GM20000 (cell line): Measurements from ENCODE around the gene C1QTNF12.

Experiments
- DNase-seq: peaks from one replicate; pipeline ENCODE4 v3.0.0; 2012; ENCODE audit warnings: low spot score
- TF ChIP-seq, protein P1 (sequence below): IDR thresholded peaks from 2 replicates; pipeline ENCODE4 v1.5.1; 2012; ENCODE audit warnings: mild to moderate bottlenecking, control low read depth; ENCODE audit errors: extremely low read depth, missing control alignments

The C1QTNF12 gene, protein sequence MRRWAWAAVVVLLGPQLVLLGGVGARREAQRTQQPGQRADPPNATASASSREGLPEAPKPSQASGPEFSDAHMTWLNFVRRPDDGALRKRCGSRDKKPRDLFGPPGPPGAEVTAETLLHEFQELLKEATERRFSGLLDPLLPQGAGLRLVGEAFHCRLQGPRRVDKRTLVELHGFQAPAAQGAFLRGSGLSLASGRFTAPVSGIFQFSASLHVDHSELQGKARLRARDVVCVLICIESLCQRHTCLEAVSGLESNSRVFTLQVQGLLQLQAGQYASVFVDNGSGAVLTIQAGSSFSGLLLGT

DNA sequence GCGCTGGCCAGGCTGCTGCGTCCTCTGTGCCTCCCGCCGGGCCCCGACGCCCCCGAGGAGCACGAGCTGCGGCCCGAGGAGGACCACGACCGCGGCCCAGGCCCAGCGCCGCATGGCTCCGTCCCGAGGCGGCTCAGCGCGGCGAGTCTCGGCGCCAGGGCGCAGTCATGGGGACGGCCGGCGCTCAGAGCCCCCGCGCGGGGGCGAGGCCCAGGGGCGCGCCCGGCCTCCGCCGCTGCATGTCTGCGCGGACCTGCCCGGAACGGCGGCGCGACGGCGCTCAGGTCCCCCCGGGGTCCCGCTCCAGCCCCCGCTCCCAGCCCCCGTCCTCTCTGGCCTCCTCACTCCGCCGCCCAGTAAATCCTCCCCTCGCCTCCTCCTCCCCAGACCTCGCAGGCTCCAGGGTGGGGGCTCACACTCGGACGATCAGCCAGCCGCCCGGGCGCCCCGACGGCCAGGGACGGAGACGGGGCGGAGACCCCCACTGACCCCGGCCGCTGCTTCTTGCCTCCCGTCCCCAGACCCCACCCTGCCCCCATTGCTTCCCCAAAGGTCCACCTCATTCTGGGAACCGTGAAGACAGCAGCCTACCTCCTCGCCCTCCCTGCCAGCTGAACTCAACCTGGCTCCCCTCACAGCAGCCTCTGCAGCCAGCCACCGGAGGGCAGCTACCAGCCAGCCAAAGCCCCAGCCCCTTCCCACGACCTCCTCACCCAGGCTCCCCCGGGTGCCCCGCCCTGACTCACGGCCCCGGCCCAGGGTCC, at the start of gene C1QTNF12:
Gene C1QTNF12 (minus strand): TSS at position 146 of the 764 bp plus-strand sequence. CDS start 32 bp downstream, at position 114.
- no peak for DNase-seq
- TF ChIP-seq, protein P1, sequence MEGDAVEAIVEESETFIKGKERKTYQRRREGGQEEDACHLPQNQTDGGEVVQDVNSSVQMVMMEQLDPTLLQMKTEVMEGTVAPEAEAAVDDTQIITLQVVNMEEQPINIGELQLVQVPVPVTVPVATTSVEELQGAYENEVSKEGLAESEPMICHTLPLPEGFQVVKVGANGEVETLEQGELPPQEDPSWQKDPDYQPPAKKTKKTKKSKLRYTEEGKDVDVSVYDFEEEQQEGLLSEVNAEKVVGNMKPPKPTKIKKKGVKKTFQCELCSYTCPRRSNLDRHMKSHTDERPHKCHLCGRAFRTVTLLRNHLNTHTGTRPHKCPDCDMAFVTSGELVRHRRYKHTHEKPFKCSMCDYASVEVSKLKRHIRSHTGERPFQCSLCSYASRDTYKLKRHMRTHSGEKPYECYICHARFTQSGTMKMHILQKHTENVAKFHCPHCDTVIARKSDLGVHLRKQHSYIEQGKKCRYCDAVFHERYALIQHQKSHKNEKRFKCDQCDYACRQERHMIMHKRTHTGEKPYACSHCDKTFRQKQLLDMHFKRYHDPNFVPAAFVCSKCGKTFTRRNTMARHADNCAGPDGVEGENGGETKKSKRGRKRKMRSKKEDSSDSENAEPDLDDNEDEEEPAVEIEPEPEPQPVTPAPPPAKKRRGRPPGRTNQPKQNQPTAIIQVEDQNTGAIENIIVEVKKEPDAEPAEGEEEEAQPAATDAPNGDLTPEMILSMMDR, result no peak

DNA sequence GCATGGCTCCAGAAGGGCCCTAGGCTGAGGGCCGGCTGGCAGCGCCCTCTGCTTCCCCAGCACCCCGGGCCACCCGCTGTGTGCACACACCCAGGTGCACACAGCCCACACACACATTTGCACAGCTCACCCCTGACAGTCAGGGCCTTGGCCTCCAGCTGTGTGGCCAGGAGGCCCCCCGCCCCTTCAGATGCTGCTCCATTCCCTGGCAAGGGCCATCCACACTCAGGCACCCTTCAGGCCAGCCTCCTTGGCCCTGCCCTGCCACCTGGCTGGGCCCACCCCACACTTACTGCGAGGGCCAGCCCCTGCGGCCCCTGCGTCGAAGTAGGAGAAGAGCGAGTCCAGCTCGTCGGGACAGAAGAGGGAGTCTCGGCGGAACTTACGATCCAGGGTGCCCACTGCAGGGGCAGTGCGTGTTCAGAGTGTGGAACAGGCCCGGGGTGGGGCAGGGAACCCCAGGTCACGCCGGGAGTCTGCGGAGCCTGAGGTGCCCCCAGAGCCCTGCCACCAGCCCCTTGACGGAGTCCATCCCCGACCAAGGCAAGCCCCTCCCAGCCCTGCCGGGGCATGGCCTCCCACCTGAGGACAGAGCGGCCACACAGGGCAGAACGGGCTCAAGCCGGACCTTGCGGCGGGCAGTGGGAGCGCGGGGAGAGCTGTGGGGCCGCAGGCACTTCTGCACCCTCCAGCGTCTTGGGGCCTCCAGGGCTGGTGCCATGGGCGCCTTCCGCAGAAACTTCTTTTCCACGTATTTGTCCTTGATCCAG, 48.8 kb upstream of the C1QTNF12 start:
- DNase-seq, result no peak
- TF ChIP-seq, protein P1, result no peak

DNA sequence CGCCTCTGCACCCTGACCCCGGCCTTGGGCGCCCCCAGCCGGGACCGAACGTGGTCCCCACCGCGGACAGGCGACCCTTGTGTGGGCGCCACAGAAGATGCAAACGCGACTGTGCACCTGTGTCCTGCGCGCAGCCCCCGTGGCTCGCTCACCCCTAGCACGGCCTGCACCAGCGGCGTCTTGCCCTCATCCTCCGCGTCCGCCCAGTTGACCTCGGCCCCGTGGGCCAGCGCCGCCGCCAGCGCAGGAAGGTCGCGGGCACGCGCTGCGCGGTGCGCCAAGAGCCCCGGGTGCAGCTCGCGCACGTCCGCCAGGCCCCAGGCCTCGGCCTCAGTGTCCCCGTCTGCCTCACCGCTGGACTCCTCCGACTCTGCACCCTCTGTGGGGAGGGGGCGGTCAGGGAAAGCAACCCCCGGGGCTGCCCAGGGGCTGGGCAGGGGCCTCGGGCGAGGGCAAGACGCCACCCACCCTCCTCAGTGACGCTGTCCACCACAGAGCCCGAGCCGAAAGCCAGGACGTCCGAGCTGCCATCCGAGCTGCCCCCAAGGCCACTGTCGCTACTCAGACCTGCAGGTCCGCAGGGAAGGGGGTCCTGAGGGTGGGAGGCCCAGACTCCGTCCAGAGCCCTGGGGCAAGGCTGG, 47.8 kb upstream of the C1QTNF12 start:
- TF ChIP-seq, protein P1, result no peak
- DNase-seq, result no peak

DNA sequence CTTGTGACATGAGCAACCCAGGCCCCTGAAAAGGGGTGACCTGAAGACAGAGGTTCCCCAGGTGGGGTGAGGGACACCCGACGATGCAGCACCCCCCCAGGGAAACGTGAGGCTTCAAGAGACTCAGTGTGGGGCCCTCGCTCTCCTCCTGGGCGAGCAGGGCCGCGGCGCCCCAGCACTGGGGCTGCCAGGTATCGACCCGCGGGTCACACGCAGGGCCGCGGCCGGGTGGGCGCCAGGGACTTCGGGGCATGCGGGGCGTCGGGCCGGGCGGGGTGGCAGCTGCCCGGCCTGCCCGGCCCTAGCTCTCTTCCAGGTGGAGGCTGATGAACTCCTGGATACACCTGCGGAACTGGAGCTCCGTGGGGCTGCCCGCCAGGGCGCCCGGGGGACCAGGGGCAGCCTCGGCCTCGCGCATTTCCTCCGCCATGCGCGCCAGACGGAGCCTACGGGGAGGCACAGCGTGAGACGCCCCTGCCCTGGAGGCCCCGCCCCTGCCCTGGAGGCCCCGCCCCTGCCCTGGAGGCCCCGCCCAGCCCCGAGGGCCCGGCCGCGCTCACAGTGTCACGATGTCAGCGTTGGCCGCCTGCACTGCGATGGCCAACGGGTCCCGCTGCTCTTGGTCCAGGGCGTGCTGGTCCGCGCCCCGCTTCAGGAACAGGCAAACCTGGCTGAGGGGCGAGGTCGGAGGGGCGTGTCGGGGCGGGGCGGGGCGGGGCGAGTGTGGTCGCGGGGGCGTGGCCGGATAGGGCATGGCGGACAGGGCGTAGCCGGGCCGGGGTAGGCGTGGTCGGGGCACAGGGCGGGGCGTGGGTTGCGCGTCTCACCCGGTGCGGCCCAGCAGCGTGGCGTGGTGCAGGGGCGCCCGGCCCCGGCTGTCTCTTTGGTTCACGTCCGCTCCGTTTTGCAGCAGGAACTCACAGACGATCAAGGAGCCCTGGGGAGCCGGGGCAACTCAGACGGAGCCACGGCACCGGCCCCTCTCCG, 47.0 kb upstream of the C1QTNF12 start:
- TF ChIP-seq, protein P1, result no peak
- DNase-seq, result no peak

DNA sequence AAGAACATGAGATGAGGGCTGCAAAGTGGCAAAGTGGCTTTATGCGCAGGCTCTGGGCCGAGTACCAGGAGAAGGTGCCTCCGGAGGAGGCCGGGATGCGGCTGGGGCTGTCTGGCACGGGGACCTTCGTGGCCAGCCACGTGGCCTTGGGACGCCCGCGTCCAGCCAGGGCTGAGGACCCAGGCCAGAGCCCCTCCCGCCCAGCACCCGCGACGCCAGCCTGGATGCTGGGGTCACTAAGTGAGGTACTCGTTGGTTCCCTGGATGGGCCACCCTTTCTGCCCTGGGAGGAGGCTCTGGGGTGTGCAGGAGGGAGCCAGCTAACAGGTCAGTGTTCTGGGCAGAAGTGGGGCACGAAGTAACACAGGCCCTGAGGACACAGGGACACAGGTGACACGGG, 46.3 kb upstream of the C1QTNF12 start:
- no peak for DNase-seq
- TF ChIP-seq, protein P1, result no peak

DNA sequence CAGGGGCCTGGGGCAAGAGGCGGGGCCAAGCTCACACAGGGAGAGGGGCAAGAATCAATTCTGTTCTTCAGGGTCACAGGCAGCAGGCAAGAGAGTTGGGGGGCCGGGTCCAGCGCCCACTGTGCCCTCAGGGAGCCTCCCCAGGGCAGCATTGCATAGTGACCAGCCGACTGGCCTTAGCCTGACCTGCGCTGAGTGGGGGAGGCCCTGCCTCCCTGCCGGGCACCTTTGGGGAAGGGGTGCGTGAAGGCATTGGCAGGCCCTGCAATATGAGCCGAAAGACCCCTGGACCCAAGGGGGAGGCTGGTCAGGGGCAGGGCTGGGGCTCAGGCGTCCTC, 45.9 kb upstream of the C1QTNF12 start:
- DNase-seq, result no peak
- TF ChIP-seq, protein P1, result no peak
